ENCODE data around the gene KIAA1217. TPM values are rescaled to one million over a fixed set of nuclear protein-coding genes. Genes with fewer than 3 reads are reported as not detected.

The KIAA1217 gene
- polyA plus RNA-seq, 2 of the 4 experiments (the other 2 are of a cell fraction), result 1.5 to 2.7 TPM

- TF ChIP-seq REST (IDR thresholded peaks at IDR 0.05), result no peak
- no peak for TF ChIP-seq ZSCAN20 (CRISPR knock-in tag; IDR thresholded peaks at IDR 0.05)
- TF ChIP-seq POLR2AphosphoS2 (conservative IDR thresholded peaks at IDR 0.05; ENCODE audit: low read length), result no peak
- no peak for TF ChIP-seq EP300 (IDR thresholded peaks at IDR 0.05)
- TF ChIP-seq ATOH8 (CRISPR knock-in tag; IDR thresholded peaks at IDR 0.05; ENCODE audit: low read depth), result no peak
- TF ChIP-seq EHMT2 (IDR thresholded peaks at IDR 0.05; ENCODE audit: low read depth), result no peak
- TF ChIP-seq HES2 (IDR thresholded peaks at IDR 0.05), result no peak
Measured at GRCh38 chr10:24357344-24358004, 148.5 kb downstream of the KIAA1217 start (continued).

GRCh38 chr10:24358022-24358421 is 149.1 kb downstream of the KIAA1217 start:
- Histone ChIP-seq H3K9me3 (no peaks in the 10 kb centered on the region), H3K4me1 (no peaks in the 10 kb centered on the region), H3K4me2 (no peak overlapping the region), H3K4me3 (no peak overlapping the region), H3K27ac (no peak overlapping the region)
- FAIRE-seq (no peak), DNase-seq (ENCODE audit: low read depth in 1 of 2, low spot score in 1 of 2) (no peak), ATAC-seq (no peak)
- CTCF ChIA-PET, result interaction anchor here (1.0 to 6.8 kb wide), 3 partner anchors 26 to 363 kb away, joined by 3 to 28 read pairs (median 4); no protein-coding TSS in a partner anchor
- POLR2A ChIA-PET, result no interaction called here
- TF ChIP-seq CHD2 (IDR thresholded peaks at IDR 0.05; ENCODE audit: low read length, partially characterized antibody), result no peak
- no peak for TF ChIP-seq TFCP2L1 (CRISPR knock-in tag; IDR thresholded peaks at IDR 0.05)
- TF ChIP-seq FOSL2 (IDR thresholded peaks at IDR 0.05), result no peak
- TF ChIP-seq FOSL2 (CRISPR knock-in tag; IDR thresholded peaks at IDR 0.05), result no peak
- TF ChIP-seq POLR2AphosphoS2 (conservative IDR thresholded peaks at IDR 0.05; ENCODE audit: low read length), result no peak
- no peak for TF ChIP-seq HOXA7 (CRISPR knock-in tag; IDR thresholded peaks at IDR 0.05)
- no peak for TF ChIP-seq ZNF302 (CRISPR knock-in tag; IDR thresholded peaks at IDR 0.05)
- no peak for TF ChIP-seq ZC3H11A (IDR thresholded peaks at IDR 0.05)
- no peak for TF ChIP-seq PHF8 (IDR thresholded peaks at IDR 0.05; ENCODE audit: borderline replicate concordance, low read depth)
- TF ChIP-seq CBX8 (IDR thresholded peaks at IDR 0.05), result no peak
- no peak for TF ChIP-seq ZFP36 (IDR thresholded peaks at IDR 0.05; ENCODE audit: borderline replicate concordance, partially characterized antibody)
- no peak for TF ChIP-seq RARB (CRISPR knock-in tag; IDR thresholded peaks at IDR 0.05)
- no peak for TF ChIP-seq RFX5 (IDR thresholded peaks at IDR 0.05)
- TF ChIP-seq HDAC2 (IDR thresholded peaks at IDR 0.05), result no peak
- WGBS (ENCODE audit: missing lambda C conversion rate), result 71% methylated on average over 4 of the region's 4 CpGs
